GM08714 (cell line): Measurements from ENCODE around the gene FGF4.

ENCODE experiments used
- H3K4me3 ChIP-seq: fragments of 200-500 bp; sonication (Bioruptor generic); 2 replicates; pipeline ENCODE4 v1.5.1; 2014; ENCODE audit warnings: mild to moderate bottlenecking, low read length, inconsistent platforms
- ZNF274 ChIP-seq: IDR thresholded peaks from 2 replicates; pipeline ENCODE4 v1.6.1; 2012; ENCODE audit warnings: mild to moderate bottlenecking, low read depth, low read length

Gene FGF4

GRCh38 chr11:69813839-69814238 lies 38.7 kb upstream of the FGF4 start:
- TF ChIP-seq ZNF274: no peak
- no peak overlapping the region for H3K4me3 ChIP-seq

GRCh38 chr11:69812946-69813345 lies 37.8 kb upstream of the FGF4 start:
- H3K4me3 ChIP-seq: no peak overlapping the region
- no peak for TF ChIP-seq ZNF274

- H3K4me3 ChIP-seq: no peak overlapping the region
- no peak for TF ChIP-seq ZNF274
Measured at GRCh38 chr11:69812256-69812655, 37.1 kb upstream of the FGF4 start.

GRCh38 chr11:69811431-69811830 lies 36.3 kb upstream of the FGF4 start:
- H3K4me3 ChIP-seq: no peak overlapping the region
- no peak for TF ChIP-seq ZNF274

- TF ChIP-seq ZNF274: no peak
- H3K4me3 ChIP-seq: no peak overlapping the region
Measured at GRCh38 chr11:69810289-69811118, 35.4 kb upstream of the FGF4 start.

- no peak overlapping the region for H3K4me3 ChIP-seq
- TF ChIP-seq ZNF274: no peak
Measured at GRCh38 chr11:69808667-69809086, 33.5 kb upstream of the FGF4 start.

- H3K4me3 ChIP-seq: no peak overlapping the region
- TF ChIP-seq ZNF274: no peak
Measured at GRCh38 chr11:69807106-69807815, 32.1 kb upstream of the FGF4 start.

GRCh38 chr11:69804769-69805508 lies 29.8 kb upstream of the FGF4 start:
- no peak overlapping the region for H3K4me3 ChIP-seq
- TF ChIP-seq ZNF274: no peak

- TF ChIP-seq ZNF274: no peak
- H3K4me3 ChIP-seq: no peak overlapping the region
Measured at GRCh38 chr11:69803604-69804218, 28.6 kb upstream of the FGF4 start.

- no peak for TF ChIP-seq ZNF274
- no peak overlapping the region for H3K4me3 ChIP-seq
Measured at GRCh38 chr11:69803022-69803421, 27.9 kb upstream of the FGF4 start.

GRCh38 chr11:69802590-69802989 lies 27.4 kb upstream of the FGF4 start:
- TF ChIP-seq ZNF274: no peak
- H3K4me3 ChIP-seq: no peak overlapping the region

- no peak overlapping the region for H3K4me3 ChIP-seq
- TF ChIP-seq ZNF274: no peak
Measured at GRCh38 chr11:69801513-69802335, 26.6 kb upstream of the FGF4 start.

GRCh38 chr11:69800278-69800677 lies 25.1 kb upstream of the FGF4 start:
- no peak for TF ChIP-seq ZNF274
- H3K4me3 ChIP-seq: no peak overlapping the region
